Parathyroid adenoma (tissue), 2 donors: ENCODE data around the gene GIGYF1.
"Not testable (repeated sequence)": the region's sequence is repeated elsewhere in the genome, so short reads cannot be mapped to it uniquely, and the experiment has no call there.

Source experiments
- H2AFZ ChIP-seq: fragments of 300-600 bp; sonication (generic); one replicate; pipeline ENCODE4 v1.7.0; 2017; ENCODE audit warnings: antibody characterized with exemption, mild to moderate bottlenecking
- H3K27ac ChIP-seq: fragments of 300-600 bp; sonication (generic); one replicate; pipeline ENCODE4 v1.7.0; 2017
- H3K27me3 ChIP-seq: fragments of 300-600 bp; sonication (generic); one replicate; pipeline ENCODE4 v1.7.0; 2017; ENCODE audit warnings: low read length; ENCODE audit not compliant: control insufficient read depth, insufficient read depth
- H3K36me3 ChIP-seq: fragments of 300-600 bp; sonication (generic); one replicate; pipeline ENCODE4 v1.7.0; 2017; ENCODE audit warnings: low read length; ENCODE audit not compliant: control insufficient read depth, insufficient read depth
- H3K4me1 ChIP-seq: fragments of 300-600 bp; sonication (generic); one replicate; pipeline ENCODE4 v1.7.0; 2017; ENCODE audit warnings: control low read depth
- H3K4me2 ChIP-seq: fragments of 300-600 bp; sonication (generic); one replicate; pipeline ENCODE4 v1.7.0; 2017; ENCODE audit warnings: low read length
- H3K4me3 ChIP-seq: fragments of 300-600 bp; sonication (generic); one replicate; pipeline ENCODE4 v1.7.0; 2017; ENCODE audit warnings: low read depth, low read length
- H3K79me2 ChIP-seq: fragments of 300-600 bp; sonication (generic); one replicate; pipeline ENCODE4 v1.7.0; 2017; ENCODE audit warnings: control low read depth
- H3K9ac ChIP-seq: fragments of 300-600 bp; sonication (generic); one replicate; pipeline ENCODE4 v1.7.0; 2017; ENCODE audit warnings: mild to moderate bottlenecking
- H3K9me3 ChIP-seq: fragments of 300-600 bp; sonication (generic); one replicate; pipeline ENCODE4 v1.7.0; 2017; ENCODE audit warnings: low read length; ENCODE audit not compliant: control insufficient read depth
- TF ChIP-seq, protein P1 (sequence below): fragments of 300-600 bp; sonication (generic); IDR thresholded peaks from one replicate; pipeline ENCODE4 v1.7.0; 2017; ENCODE audit warnings: antibody characterized with exemption, mild to moderate bottlenecking
- donor health status: primary hyperparathyroidism.

The GIGYF1 gene

DNA sequence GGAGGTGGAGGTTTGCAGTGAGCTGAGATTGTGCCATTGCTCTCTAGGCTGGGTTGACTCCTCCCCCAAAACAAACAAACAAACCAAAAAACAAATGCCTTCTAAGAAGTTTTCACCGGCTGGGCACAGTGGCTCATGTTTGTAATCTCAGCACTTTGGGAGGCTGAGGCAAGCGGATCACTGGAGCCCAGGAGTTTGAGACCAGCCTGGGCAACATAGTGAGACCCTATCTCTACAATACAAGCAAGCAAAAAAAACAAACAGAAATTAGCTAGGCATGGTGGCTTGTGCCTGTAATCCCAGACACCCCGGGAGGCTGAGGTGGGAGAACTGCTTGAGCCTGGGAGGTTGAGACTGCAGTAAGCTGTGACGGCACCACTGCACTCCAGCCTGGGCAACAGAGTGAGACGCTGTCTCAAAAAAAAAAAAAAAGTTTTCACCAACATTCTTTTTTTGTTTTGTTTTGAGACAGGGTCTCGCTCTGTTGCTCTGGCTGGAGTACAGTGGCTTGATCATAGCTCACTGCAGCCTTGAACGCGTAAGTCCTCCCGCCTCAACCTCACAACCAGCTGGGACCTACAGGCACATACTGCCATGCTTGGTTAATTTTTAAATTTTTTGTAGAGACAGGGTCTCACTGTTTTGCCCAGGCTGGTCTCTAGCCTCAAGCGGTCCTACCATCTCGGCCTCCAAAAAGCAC is 38.0 kb upstream of the GIGYF1 start:
- Histone ChIP-seq H3K27me3 (no peaks in the 10 kb centered on the region), H3K9ac (no peak overlapping the region), H3K79me2 (no peaks in the 10 kb centered on the region), H3K4me2 (no peak overlapping the region), H3K36me3 (no peaks in the 10 kb centered on the region), H3K27ac (no peak overlapping the region), H3K9me3 (no peaks in the 10 kb centered on the region), H3K4me1 (no peaks in the 10 kb centered on the region), H2AFZ (no peak overlapping the region), H3K4me3 (no peak overlapping the region)
- TF ChIP-seq, protein P1, sequence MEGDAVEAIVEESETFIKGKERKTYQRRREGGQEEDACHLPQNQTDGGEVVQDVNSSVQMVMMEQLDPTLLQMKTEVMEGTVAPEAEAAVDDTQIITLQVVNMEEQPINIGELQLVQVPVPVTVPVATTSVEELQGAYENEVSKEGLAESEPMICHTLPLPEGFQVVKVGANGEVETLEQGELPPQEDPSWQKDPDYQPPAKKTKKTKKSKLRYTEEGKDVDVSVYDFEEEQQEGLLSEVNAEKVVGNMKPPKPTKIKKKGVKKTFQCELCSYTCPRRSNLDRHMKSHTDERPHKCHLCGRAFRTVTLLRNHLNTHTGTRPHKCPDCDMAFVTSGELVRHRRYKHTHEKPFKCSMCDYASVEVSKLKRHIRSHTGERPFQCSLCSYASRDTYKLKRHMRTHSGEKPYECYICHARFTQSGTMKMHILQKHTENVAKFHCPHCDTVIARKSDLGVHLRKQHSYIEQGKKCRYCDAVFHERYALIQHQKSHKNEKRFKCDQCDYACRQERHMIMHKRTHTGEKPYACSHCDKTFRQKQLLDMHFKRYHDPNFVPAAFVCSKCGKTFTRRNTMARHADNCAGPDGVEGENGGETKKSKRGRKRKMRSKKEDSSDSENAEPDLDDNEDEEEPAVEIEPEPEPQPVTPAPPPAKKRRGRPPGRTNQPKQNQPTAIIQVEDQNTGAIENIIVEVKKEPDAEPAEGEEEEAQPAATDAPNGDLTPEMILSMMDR, result no peak

DNA sequence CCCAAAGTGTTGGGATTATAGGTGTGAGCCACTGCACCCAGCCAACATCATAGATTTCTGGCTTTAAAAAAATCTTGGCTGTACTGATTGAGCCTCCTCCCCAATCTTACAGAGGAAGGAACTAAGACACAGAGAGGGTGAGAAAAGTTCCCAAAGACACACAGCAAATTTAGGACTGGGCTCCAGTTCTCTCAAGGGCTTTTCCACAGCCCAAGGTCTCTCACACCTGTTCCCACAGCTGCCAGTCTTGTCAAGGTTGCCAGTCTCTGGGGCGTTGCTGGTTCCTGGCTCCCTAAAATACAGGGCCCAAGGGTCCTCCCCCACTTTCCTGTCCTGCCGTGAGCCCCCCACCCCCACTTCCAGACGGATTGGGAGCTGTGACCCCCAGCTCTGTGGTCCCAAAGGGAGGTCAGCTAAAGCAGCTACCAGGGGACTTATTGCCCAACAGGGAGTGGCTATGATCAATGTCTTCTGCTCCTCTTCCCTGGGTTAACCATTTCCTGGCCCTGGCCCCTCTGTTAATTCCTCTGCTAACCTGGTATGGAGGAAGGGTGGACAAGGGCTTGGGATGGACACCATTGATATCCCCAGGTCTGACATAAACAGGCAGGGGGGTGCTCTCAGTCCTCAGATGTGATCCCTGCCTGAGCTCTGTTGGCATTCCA is 36.2 kb upstream of the GIGYF1 start:
- no peak overlapping the region for H3K4me2 ChIP-seq
- no peaks in the 10 kb centered on the region for H3K27me3 ChIP-seq
- no peak overlapping the region for H2AFZ ChIP-seq
- H3K9ac ChIP-seq, result no peak overlapping the region
- TF ChIP-seq, protein P1, result no peak
- H3K27ac ChIP-seq, result no peak overlapping the region
- H3K36me3 ChIP-seq, result no peaks in the 10 kb centered on the region
- no peaks in the 10 kb centered on the region for H3K4me1 ChIP-seq
- no peaks in the 10 kb centered on the region for H3K79me2 ChIP-seq
- no peak overlapping the region for H3K4me3 ChIP-seq
- no peaks in the 10 kb centered on the region for H3K9me3 ChIP-seq

DNA sequence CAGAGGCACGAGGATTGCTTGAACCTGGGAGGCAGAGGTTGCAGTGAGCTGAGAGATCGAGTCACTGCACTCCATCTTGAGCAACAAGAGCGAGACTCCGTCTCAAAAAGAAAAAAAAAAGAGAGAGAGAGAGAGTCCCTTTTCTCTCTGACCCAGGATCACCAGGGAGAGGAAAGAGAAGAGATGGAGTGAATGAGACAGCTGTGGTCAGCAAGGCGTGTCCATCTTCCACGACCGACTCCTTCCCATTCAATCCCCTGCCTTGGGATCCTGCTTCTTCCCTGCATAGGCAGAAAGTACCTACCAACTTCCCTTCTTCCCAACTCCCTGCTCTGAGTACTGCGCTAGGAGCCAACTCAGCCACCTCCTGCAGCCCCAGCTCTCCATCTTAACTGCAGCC is 34.1 kb upstream of the GIGYF1 start:
- TF ChIP-seq, protein P1, result no peak
- no peak overlapping the region for H3K9ac ChIP-seq
- H3K27me3 ChIP-seq, result no peaks in the 10 kb centered on the region
- no peak overlapping the region for H2AFZ ChIP-seq
- H3K9me3 ChIP-seq, result no peaks in the 10 kb centered on the region
- H3K4me1 ChIP-seq, result no peaks in the 10 kb centered on the region
- H3K4me2 ChIP-seq, result no peak overlapping the region
- no peak overlapping the region for H3K27ac ChIP-seq
- no peak overlapping the region for H3K4me3 ChIP-seq
- H3K36me3 ChIP-seq, result no peaks in the 10 kb centered on the region
- no peaks in the 10 kb centered on the region for H3K79me2 ChIP-seq

DNA sequence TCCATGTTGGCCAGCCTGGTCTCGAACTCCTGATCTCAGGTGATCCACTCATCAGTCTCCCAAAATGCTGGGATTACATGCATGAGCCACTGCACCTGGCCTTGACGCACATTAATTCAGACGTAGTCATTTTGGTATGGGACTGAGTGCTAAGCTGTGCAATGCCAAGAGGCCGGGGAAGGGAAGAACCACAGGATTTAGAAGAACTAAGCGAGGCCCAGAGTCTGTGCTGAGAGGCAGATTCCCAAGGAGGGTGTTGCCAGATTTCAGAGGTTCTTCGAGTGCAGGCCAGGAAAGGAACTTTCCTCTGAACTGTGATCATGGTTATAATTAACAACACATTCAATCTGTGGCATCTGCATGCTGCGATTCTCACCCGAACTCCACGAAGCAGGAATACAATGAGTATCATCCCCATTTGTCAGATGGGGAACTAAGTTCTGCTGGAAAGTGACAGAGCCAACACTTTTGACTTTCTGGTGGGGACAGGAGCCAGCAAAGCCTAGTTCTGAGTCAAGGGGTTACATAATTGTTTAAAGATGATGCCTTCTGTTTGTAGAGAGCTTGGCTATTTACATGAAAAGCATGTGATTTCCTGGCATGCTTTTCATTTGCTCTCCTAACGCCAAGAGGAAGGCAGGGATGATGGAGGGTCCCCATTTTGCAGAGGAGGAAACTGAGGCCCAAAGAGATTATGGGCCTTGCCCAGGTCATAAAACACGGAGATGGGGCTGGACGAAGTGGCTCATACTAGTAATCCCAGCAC is 33.1 kb upstream of the GIGYF1 start:
- H3K79me2 ChIP-seq, result no peaks in the 10 kb centered on the region
- no peak overlapping the region for H3K27ac ChIP-seq
- H2AFZ ChIP-seq, result no peak overlapping the region
- no peaks in the 10 kb centered on the region for H3K27me3 ChIP-seq
- TF ChIP-seq, protein P1, result no peak
- H3K9ac ChIP-seq, result no peak overlapping the region
- no peaks in the 10 kb centered on the region for H3K36me3 ChIP-seq
- H3K4me1 ChIP-seq, result no peaks in the 10 kb centered on the region
- no peaks in the 10 kb centered on the region for H3K9me3 ChIP-seq
- no peak overlapping the region for H3K4me3 ChIP-seq
- H3K4me2 ChIP-seq, result no peak overlapping the region

DNA sequence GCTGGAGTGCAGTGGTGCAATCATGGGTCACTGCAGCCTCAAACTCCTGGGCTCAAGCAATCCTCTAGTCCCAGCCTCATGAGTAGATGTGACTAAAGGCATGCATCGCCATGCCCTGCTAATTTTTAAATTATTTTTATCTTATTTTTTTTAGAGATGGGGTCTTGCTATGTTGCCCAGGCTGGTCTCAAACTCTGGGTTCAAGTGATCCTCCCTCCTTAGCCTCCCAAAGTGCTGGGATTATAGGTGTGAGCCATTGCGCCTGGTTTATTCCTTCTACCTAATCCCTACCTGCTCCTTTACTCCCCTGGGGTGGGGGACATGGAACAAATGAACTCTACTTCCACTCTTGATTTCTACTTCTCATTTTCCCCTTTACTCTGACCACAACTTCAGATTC is 30.3 kb upstream of the GIGYF1 start:
- H3K4me2 ChIP-seq, H3K4me3 ChIP-seq, H3K27me3 ChIP-seq, H3K79me2 ChIP-seq, H2AFZ ChIP-seq, H3K36me3 ChIP-seq, H3K9ac ChIP-seq, H3K27ac ChIP-seq, H3K9me3 ChIP-seq, H3K4me1 ChIP-seq: not testable (repeated sequence)
